Measurements from ENCODE around the gene KARS1. TPM values are rescaled to one million over a fixed set of nuclear protein-coding genes. Genes with fewer than 3 reads are reported as not detected.

Gene KARS1
- 100 to 1,000 TPM; 135 to 158 (median 152) TPM for total RNA-seq (2021; fragmentation: NEBNext Ultra II Directional; extraction: Animal tissue kit (Norgen Biotek cat#: 25700))
- long read RNA-seq, transcript KARS-201 (14 exons, 2,005 nt) = major isoform, 123 of 191 reads
- long read RNA-seq, transcript KARS-202 (15 exons, 2,421 nt) = minor isoform, 28 of 191 reads
- long read RNA-seq, partial matches to known transcripts = 18 of 191 reads
- long read RNA-seq, other reads (novel, unspliced or antisense) = 19 of 191 reads

GRCh38 chr16:75647492-75648264 lies at the start of gene KARS1, which contains the start of gene TERF2IP:
KARS1 (minus strand) TSS chr16:75647665; CDS start chr16:75647639, 26 bp downstream.
TERF2IP (plus strand) TSS chr16:75647773; CDS start chr16:75647883, 110 bp downstream.
- peaks cover 51% of the 10 kb centered on the region for H3K4me1 Mint-ChIP-seq (ENCODE audit: low read depth)
- peak within 1 kb of the TSS; percentile 93 for H3K27ac Mint-ChIP-seq
- H3K9me3 Mint-ChIP-seq = no peaks in the 10 kb centered on the region
- H3K27me3 Mint-ChIP-seq (ENCODE audit: insufficient read depth) = no peaks in the 10 kb centered on the region; the same call in 1 of the 2 replicates
- H3K36me3 Mint-ChIP-seq (ENCODE audit: low read depth) = peaks cover 42% of the 10 kb centered on the region
- H3K4me3 Mint-ChIP-seq = peak within 1 kb of the TSS; percentile 90
- DNase-seq = peak; percentile 91
- no peak for TF ChIP-seq CTCF (IDR thresholded peaks at IDR 0.05)

GRCh38 chr16:75695708-75696107 lies 48.2 kb upstream of the KARS1 start:
- peaks cover 9% of the 10 kb centered on the region for H3K4me1 Mint-ChIP-seq (ENCODE audit: low read depth)
- no peak overlapping the region for H3K27ac Mint-ChIP-seq
- TF ChIP-seq CTCF (IDR thresholded peaks at IDR 0.05) = peak; percentile 55
- no peak overlapping the region for H3K4me3 Mint-ChIP-seq
- no peak for DNase-seq
- H3K36me3 Mint-ChIP-seq (ENCODE audit: low read depth) = no peaks in the 10 kb centered on the region
- H3K9me3 Mint-ChIP-seq = no peaks in the 10 kb centered on the region
- H3K27me3 Mint-ChIP-seq (ENCODE audit: insufficient read depth) = no peaks in the 10 kb centered on the region; the same call in none of the 2 replicates

- no peaks in the 10 kb centered on the region for H3K4me1 Mint-ChIP-seq (ENCODE audit: low read depth)
- no peak overlapping the region for H3K27ac Mint-ChIP-seq
- H3K36me3 Mint-ChIP-seq (ENCODE audit: low read depth) = peaks cover 9% of the 10 kb centered on the region
- H3K9me3 Mint-ChIP-seq = peaks cover 20% of the 10 kb centered on the region
- no peaks in the 10 kb centered on the region; the same call in 1 of the 2 replicates for H3K27me3 Mint-ChIP-seq (ENCODE audit: insufficient read depth)
- no peak overlapping the region for H3K4me3 Mint-ChIP-seq
- no peak for TF ChIP-seq CTCF (IDR thresholded peaks at IDR 0.05)
- no peak for DNase-seq
These were observed 39.9 kb upstream of the KARS1 start for GRCh38 chr16:75687361-75687760.

GRCh38 chr16:75682308-75682707 lies 34.8 kb upstream of the KARS1 start:
- DNase-seq = no peak
- no peak overlapping the region for H3K27ac Mint-ChIP-seq
- TF ChIP-seq CTCF (IDR thresholded peaks at IDR 0.05) = no peak
- H3K4me1 Mint-ChIP-seq (ENCODE audit: low read depth) = peaks cover 8% of the 10 kb centered on the region; the same call in 1 of the 2 replicates
- no peaks in the 10 kb centered on the region; the same call in 1 of the 2 replicates for H3K27me3 Mint-ChIP-seq (ENCODE audit: insufficient read depth)
- peaks cover 20% of the 10 kb centered on the region for H3K9me3 Mint-ChIP-seq
- no peak overlapping the region for H3K4me3 Mint-ChIP-seq
- H3K36me3 Mint-ChIP-seq (ENCODE audit: low read depth) = peaks cover 9% of the 10 kb centered on the region

GRCh38 chr16:75679366-75679765 lies 31.9 kb upstream of the KARS1 start:
- DNase-seq = no peak
- Mint-ChIP-seq H3K27ac (no peak overlapping the region), H3K9me3 (peaks cover 11% of the 10 kb centered on the region), H3K4me3 (no peak overlapping the region), H3K4me1 (ENCODE audit: low read depth) (peaks cover 8% of the 10 kb centered on the region; the same call in 1 of the 2 replicates), H3K27me3 (ENCODE audit: insufficient read depth) (no peaks in the 10 kb centered on the region; the same call in 1 of the 2 replicates), H3K36me3 (ENCODE audit: low read depth) (peaks cover 5% of the 10 kb centered on the region)
- no peak for TF ChIP-seq CTCF (IDR thresholded peaks at IDR 0.05)
